Measurements from ENCODE around the gene FIBCD1. TPM values are rescaled to one million over a fixed set of nuclear protein-coding genes. Genes with fewer than 3 reads are reported as not detected.
"Not testable (repeated sequence)": the region's sequence is repeated elsewhere in the genome, so short reads cannot be mapped to it uniquely, and the experiment has no call there.

The FIBCD1 gene
- total RNA-seq, 2 experiments from 2014 or later = not detected

DNA sequence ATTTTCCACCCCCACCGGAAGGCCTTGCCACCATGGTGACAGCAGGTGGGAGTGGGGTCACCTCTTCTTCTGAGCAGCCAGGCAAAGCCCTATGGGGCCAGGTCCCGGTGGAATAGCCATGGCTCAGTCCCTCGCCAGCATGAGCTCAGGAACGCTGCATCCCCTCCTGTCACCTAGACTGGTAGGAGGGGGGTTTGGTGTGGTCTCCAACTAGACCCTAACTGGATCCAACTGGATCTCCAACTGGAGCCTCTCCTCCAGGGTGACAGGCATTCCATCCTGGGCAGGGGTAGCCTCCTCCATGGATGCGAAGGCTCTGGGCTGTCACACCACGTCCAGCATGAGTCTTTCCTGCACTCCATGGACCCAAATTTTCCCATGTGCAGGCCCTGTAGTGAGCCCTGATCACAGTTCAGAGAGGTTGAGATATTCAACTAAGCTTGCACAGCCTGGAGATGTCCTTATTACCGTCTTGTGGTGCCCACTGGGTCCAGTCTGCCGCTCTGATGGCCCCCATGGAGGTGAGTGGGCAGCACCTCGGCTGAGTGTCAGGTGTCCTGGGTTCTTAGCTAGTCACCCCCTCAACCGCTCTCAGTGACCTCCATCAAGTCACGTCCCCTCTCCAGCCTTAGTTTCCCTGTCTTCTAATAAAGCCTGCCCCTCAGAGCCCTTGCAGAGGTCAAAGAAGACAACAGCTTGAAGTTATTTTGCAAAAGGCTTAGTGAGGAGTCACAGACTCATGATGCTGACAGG, 18.6 kb upstream of the FIBCD1 start:
- no peaks in the 10 kb centered on the region for H3K9me3 Mint-ChIP-seq (ENCODE audit: insufficient read depth)
- CTCF ChIA-PET = interaction anchor here (1.0 kb wide), 1 partner anchor 89 kb away, joined by 3 read pairs; no protein-coding TSS in a partner anchor
- H3K4me1 Mint-ChIP-seq (ENCODE audit: low read depth) = no peaks in the 10 kb centered on the region
- ATAC-seq (no peak), DNase-seq (no peak)
- no peaks in the 10 kb centered on the region for H3K27me3 Mint-ChIP-seq (ENCODE audit: low read depth)
- POLR2A ChIA-PET = no interaction called here
- peaks cover 3% of the 10 kb centered on the region for H3K36me3 Mint-ChIP-seq (ENCODE audit: low read depth)
- no peak overlapping the region for H3K4me3 Mint-ChIP-seq
- H3K27ac Mint-ChIP-seq = no peak overlapping the region

- DNase-seq (no peak), ATAC-seq (no peak)
- CTCF ChIA-PET = interaction anchor here (1.0 kb wide), 1 partner anchor 90 kb away, joined by 3 read pairs; no protein-coding TSS in a partner anchor
- peaks cover 3% of the 10 kb centered on the region for H3K36me3 Mint-ChIP-seq (ENCODE audit: low read depth)
- no peak overlapping the region for H3K27ac Mint-ChIP-seq
- POLR2A ChIA-PET = no interaction called here
- H3K4me1 Mint-ChIP-seq (ENCODE audit: low read depth) = no peaks in the 10 kb centered on the region
- H3K27me3 Mint-ChIP-seq (ENCODE audit: low read depth) = no peaks in the 10 kb centered on the region
- no peaks in the 10 kb centered on the region for H3K9me3 Mint-ChIP-seq (ENCODE audit: insufficient read depth)
- no peak overlapping the region for H3K4me3 Mint-ChIP-seq
Measured at GRCh38 chr9:130956636-130957450, 17.8 kb upstream of the FIBCD1 start.

DNA sequence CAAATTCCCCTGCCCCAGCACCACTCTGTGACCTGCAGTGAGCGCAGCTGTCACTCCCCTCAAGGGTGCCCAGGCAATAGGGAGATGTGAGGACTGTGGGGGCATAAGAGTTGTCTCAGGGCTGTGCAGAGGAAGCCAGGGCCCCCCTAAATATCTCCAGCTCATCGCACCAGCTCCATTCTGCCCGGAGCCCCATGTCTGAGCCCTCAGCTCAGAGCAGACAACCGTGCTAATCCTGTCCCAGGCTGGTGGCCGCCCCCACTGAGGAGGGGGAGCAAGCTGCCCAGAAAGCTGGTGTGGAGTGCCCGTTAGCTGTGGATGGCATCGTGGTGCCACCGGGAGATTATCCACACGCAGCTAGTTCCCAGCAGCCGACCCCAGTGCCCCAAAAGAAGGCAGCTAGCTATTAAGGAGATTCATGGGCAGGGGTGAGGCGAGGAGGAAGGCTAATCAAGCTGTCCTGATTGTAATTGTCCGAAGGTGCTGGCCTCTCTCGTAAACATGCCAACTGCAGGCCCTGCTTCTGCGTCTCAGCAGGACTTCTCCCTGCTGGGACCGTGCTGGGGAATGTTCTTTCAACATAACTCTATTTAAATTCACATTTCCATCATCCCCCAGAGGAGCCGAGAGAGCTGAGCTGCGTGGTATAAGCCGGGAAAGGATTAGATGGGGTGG, 17.0 kb upstream of the FIBCD1 start:
- ChIA-PET CTCF (no interaction called here), POLR2A (no interaction called here)
- Mint-ChIP-seq H3K9me3 (ENCODE audit: insufficient read depth) (no peaks in the 10 kb centered on the region), H3K4me3 (no peak overlapping the region), H3K36me3 (ENCODE audit: low read depth) (peaks cover 3% of the 10 kb centered on the region), H3K27ac (no peak overlapping the region), H3K4me1 (ENCODE audit: low read depth) (no peaks in the 10 kb centered on the region), H3K27me3 (ENCODE audit: low read depth) (peaks cover 2% of the 10 kb centered on the region)
- DNase-seq (no peak), ATAC-seq (no peak)

- H3K4me3 Mint-ChIP-seq; POLR2A ChIA-PET; DNase-seq; H3K27ac Mint-ChIP-seq; H3K36me3 Mint-ChIP-seq (ENCODE audit: low read depth); H3K9me3 Mint-ChIP-seq (ENCODE audit: insufficient read depth); CTCF ChIA-PET; H3K27me3 Mint-ChIP-seq (ENCODE audit: low read depth); H3K4me1 Mint-ChIP-seq (ENCODE audit: low read depth); ATAC-seq: not testable (repeated sequence)
Measured at GRCh38 chr9:130954925-130955324, 15.9 kb upstream of the FIBCD1 start.

GRCh38 chr9:130954317-130954716, 15.3 kb upstream of the FIBCD1 start:
- Mint-ChIP-seq H3K36me3 (ENCODE audit: low read depth) (peaks cover 3% of the 10 kb centered on the region), H3K9me3 (ENCODE audit: insufficient read depth) (peaks cover 4% of the 10 kb centered on the region), H3K27ac (no peak overlapping the region), H3K4me1 (ENCODE audit: low read depth) (no peaks in the 10 kb centered on the region), H3K4me3 (no peak overlapping the region), H3K27me3 (ENCODE audit: low read depth) (peaks cover 3% of the 10 kb centered on the region)
- ChIA-PET CTCF (no interaction called here), POLR2A (no interaction called here)
- DNase-seq = no peak
- no peak for ATAC-seq

DNA sequence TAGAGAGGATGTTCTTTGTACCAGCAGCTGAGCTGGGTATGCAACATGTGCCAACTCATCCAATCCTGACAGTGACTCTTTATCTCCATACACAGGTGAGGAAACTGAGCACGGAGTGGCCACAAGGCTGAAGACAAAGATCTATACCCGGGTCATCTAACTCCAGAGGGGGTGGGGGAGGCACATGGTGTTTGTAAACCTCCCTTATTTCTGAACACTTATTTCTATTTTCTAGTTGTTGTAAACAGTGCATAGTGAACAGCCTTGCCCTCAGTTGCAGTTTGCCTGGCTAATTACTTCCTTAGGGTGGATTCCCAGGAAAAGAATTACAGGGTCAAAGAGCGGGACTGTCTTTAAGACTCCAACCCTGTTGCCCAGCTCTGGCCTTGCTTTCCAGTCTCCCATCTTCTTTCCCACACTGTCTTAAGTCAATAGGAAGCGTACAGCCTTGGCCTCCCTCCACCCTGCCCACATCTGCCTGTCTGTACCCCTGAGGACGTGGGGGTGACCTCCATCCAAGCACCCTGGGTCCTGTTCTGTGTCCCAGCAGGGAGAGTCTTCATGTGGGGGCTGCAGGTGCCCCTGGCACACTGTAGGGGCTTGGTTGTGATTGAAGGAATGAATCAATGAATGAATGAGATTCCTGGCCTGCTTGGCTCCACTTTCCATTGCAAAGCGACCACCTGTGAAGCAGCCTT, 13.2 kb upstream of the FIBCD1 start:
- DNase-seq (no peak), ATAC-seq (no peak)
- H3K27ac Mint-ChIP-seq = no peak overlapping the region
- H3K27me3 Mint-ChIP-seq (ENCODE audit: low read depth) = peaks cover 3% of the 10 kb centered on the region
- no peaks in the 10 kb centered on the region for H3K36me3 Mint-ChIP-seq (ENCODE audit: low read depth)
- H3K9me3 Mint-ChIP-seq (ENCODE audit: insufficient read depth) = peaks cover 4% of the 10 kb centered on the region
- H3K4me1 Mint-ChIP-seq (ENCODE audit: low read depth) = no peaks in the 10 kb centered on the region
- ChIA-PET CTCF (no interaction called here), POLR2A (no interaction called here)
- H3K4me3 Mint-ChIP-seq = no peak overlapping the region

GRCh38 chr9:130950039-130950311, 10.9 kb upstream of the FIBCD1 start:
- peaks cover 4% of the 10 kb centered on the region for H3K9me3 Mint-ChIP-seq (ENCODE audit: insufficient read depth)
- POLR2A ChIA-PET = no interaction called here

GRCh38 chr9:130949188-130950038, 10.4 kb upstream of the FIBCD1 start:
- H3K9me3 Mint-ChIP-seq (ENCODE audit: insufficient read depth) = peaks cover 4% of the 10 kb centered on the region
- H3K27ac Mint-ChIP-seq = no peak overlapping the region

More at GRCh38 chr9:130950039-130950311, 10.9 kb upstream of the FIBCD1 start:
- ATAC-seq (no peak), DNase-seq (no peak)
- H3K27ac Mint-ChIP-seq = no peak overlapping the region
- no peaks in the 10 kb centered on the region for H3K36me3 Mint-ChIP-seq (ENCODE audit: low read depth)
- H3K4me3 Mint-ChIP-seq = no peak overlapping the region
- H3K4me1 Mint-ChIP-seq (ENCODE audit: low read depth) = no peaks in the 10 kb centered on the region
- peaks cover 7% of the 10 kb centered on the region for H3K27me3 Mint-ChIP-seq (ENCODE audit: low read depth)
- CTCF ChIA-PET = no interaction called here

DNA sequence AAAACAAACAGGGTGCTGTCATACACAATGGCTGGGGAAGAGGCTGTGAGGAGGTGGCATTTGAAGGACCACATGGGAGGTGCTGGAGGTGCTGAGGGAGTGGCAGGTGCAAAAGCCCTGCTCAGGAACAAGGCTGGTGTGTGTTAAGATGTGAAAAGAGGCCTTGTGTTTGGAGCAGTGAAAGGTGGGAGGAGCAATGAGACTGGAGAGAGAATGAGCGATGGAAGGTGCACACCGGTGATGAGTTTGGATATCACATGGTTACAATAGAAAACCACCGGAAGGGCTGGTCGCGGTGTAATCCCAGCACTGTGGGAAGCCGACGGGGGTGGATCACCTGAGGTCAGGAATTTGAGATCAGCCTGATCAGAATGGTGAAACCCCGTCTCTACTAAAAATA, 9.2 kb upstream of the FIBCD1 start:
- DNase-seq = no peak
- no peaks in the 10 kb centered on the region for H3K4me1 Mint-ChIP-seq (ENCODE audit: low read depth)
- H3K9me3 Mint-ChIP-seq (ENCODE audit: insufficient read depth) = peaks cover 4% of the 10 kb centered on the region
- H3K36me3 Mint-ChIP-seq (ENCODE audit: low read depth) = no peaks in the 10 kb centered on the region
- no peak overlapping the region for H3K4me3 Mint-ChIP-seq
- no peak overlapping the region for H3K27ac Mint-ChIP-seq
- no peak for ATAC-seq
- peaks cover 13% of the 10 kb centered on the region for H3K27me3 Mint-ChIP-seq (ENCODE audit: low read depth)
- ChIA-PET POLR2A (no interaction called here), CTCF (no interaction called here)

More at GRCh38 chr9:130949188-130950038, 10.4 kb upstream of the FIBCD1 start:
- Mint-ChIP-seq H3K4me3 (no peak overlapping the region), H3K4me1 (ENCODE audit: low read depth) (no peaks in the 10 kb centered on the region), H3K36me3 (ENCODE audit: low read depth) (no peaks in the 10 kb centered on the region), H3K27me3 (ENCODE audit: low read depth) (peaks cover 11% of the 10 kb centered on the region)
- CTCF ChIA-PET = no interaction called here
- DNase-seq (no peak), ATAC-seq (no peak)
- POLR2A ChIA-PET = no interaction called here

- no peak for DNase-seq
- Mint-ChIP-seq H3K4me3 (no peak overlapping the region), H3K36me3 (ENCODE audit: low read depth) (no peaks in the 10 kb centered on the region), H3K27me3 (ENCODE audit: low read depth) (peaks cover 13% of the 10 kb centered on the region), H3K4me1 (ENCODE audit: low read depth) (no peaks in the 10 kb centered on the region), H3K27ac (no peak overlapping the region), H3K9me3 (ENCODE audit: insufficient read depth) (peaks cover 4% of the 10 kb centered on the region)
- ChIA-PET CTCF (no interaction called here), POLR2A (interaction anchor here (0.6 kb wide), 1 partner anchor 612 kb away, joined by 3 read pairs; no protein-coding TSS in a partner anchor)
- no peak for ATAC-seq
Measured at GRCh38 chr9:130947618-130948140, 8.6 kb upstream of the FIBCD1 start.
